GM12865 (cell line): ENCODE results near the gene PRKAR1B.
A peak's percentile ranks its signal among the peaks of the same experiment; 100 is the strongest.

Experiments used
- DNase-seq: peaks from one replicate; pipeline ENCODE4 v3.0.0; 2010; ENCODE audit warnings: low read depth
- H3K4me3 ChIP-seq: 2 replicates; pipeline ENCODE4 v1.5.1; 2011; ENCODE audit warnings: mild to moderate bottlenecking, low read depth, low read length, control low read depth
- CTCF ChIP-seq: IDR thresholded peaks from 2 replicates; pipeline ENCODE4 v1.5.1; 2011; ENCODE audit warnings: low read length, control low read depth, low read depth, inconsistent platforms; ENCODE audit not compliant: insufficient read depth; ENCODE audit errors: missing control alignments

Gene PRKAR1B

GRCh38 chr7:651032-651728 lies 75.9 kb downstream of the PRKAR1B start:
- DNase-seq = peak; percentile 21
- H3K4me3 ChIP-seq = no peak overlapping the region
- no peak for TF ChIP-seq CTCF

GRCh38 chr7:650339-651031 lies 76.6 kb downstream of the PRKAR1B start:
- no peak overlapping the region for H3K4me3 ChIP-seq
- no peak for TF ChIP-seq CTCF
- no peak for DNase-seq

- DNase-seq = no peak
- no peak for TF ChIP-seq CTCF
- no peak overlapping the region for H3K4me3 ChIP-seq
Measured at GRCh38 chr7:646951-647350, 80.1 kb downstream of the PRKAR1B start.

- no peak for DNase-seq
- no peak overlapping the region for H3K4me3 ChIP-seq
- no peak for TF ChIP-seq CTCF
Measured at GRCh38 chr7:646487-646886, 80.6 kb downstream of the PRKAR1B start.

GRCh38 chr7:645606-646005 lies 81.5 kb downstream of the PRKAR1B start:
- TF ChIP-seq CTCF = no peak
- no peak overlapping the region for H3K4me3 ChIP-seq
- no peak for DNase-seq

GRCh38 chr7:644381-645305 lies 82.4 kb downstream of the PRKAR1B start:
- H3K4me3 ChIP-seq = no peak overlapping the region
- TF ChIP-seq CTCF = no peak
- DNase-seq = no peak
